A549 (cell line): ENCODE data around the gene SFT2D2. TPM values are rescaled to one million over a fixed set of nuclear protein-coding genes. Genes with fewer than 3 reads are reported as not detected.

Experiments used
- ATAC-seq, 2 experiments: fragments of 200-7000 bp in 1 of 2; fragments of >200 bp in 1 of 2; cut with Nextera tagmentation in 1 of 2; cut with Tn5 transposase in 1 of 2; 3 replicates each; pipeline versions ENCODE4 v1.8.0 to v1.9.1; 2018 to 2020; ENCODE audit warnings: mild to moderate bottlenecking in 1 of 2, moderate library complexity in 1 of 2
- CTCF ChIA-PET: fragments of 300-600 bp; sonication (Branson Sonifier 250); formaldehyde crosslinking; extraction: SDS; loops from one replicate; lab custom pipeline; 2021; ENCODE audit warnings: antibody characterized with exemption, inconsistent platforms; lab: Yijun Ruan, JAX
- POLR2A ChIA-PET: fragments of 350-600 bp; formaldehyde crosslinking; extraction: SDS; loops from one replicate; lab custom pipeline; 2021; ENCODE audit warnings: antibody characterized with exemption, inconsistent platforms; lab: Yijun Ruan, JAX
- DNase-seq, 2 experiments: peaks; one replicate each; pipeline versions ENCODE4 v3.0.0 to v3.0.0-alpha.2; 2011 to 2016; ENCODE audit warnings: low read depth in 1 of 2, low spot score in 1 of 2
- FAIRE-seq: peaks from 2 replicates; lab custom pipeline; 2011; peaks lifted over from hg19 to GRCh38; lab: Jason Lieb, UNC
- H3K27ac ChIP-seq, 2 experiments: fragments of >200 bp; sonication (Bioruptor Twin); formaldehyde crosslinking; 3 replicates each; pipeline ENCODE4 v1.5.1; 2016 to 2017
- H3K4me1 ChIP-seq: fragments of >200 bp; sonication (Bioruptor Twin); formaldehyde crosslinking; 3 replicates; pipeline ENCODE4 v1.6.1; 2016
- H3K4me2 ChIP-seq: fragments of >200 bp; sonication (Bioruptor Twin); formaldehyde crosslinking; 3 replicates; pipeline ENCODE4 v1.6.1; 2016
- H3K4me3 ChIP-seq: fragments of >200 bp; sonication (Bioruptor Twin); formaldehyde crosslinking; 3 replicates; pipeline ENCODE4 v1.5.1; 2016
- H3K9me3 ChIP-seq: fragments of >200 bp; sonication (Bioruptor Twin); formaldehyde crosslinking; 3 replicates; pipeline ENCODE4 v1.6.1; 2016
- BCL3 ChIP-seq: fragments of >200 bp; sonication (Bioruptor Twin); formaldehyde crosslinking; IDR thresholded peaks from 3 replicates; pipeline ENCODE4 v1.6.1; 2016
- CBX2 ChIP-seq: fragments of 200-600 bp; sonication (generic); IDR thresholded peaks from 2 replicates; pipeline ENCODE4 v1.6.1; 2016; ENCODE audit warnings: low read depth, mild to moderate bottlenecking, borderline replicate concordance
- CBX8 ChIP-seq: fragments of 200-600 bp; sonication (generic); IDR thresholded peaks from 2 replicates; pipeline ENCODE4 v1.6.1; 2016
- CEBPB ChIP-seq, 2 experiments: fragments of >200 bp in 1 of 2; sonication (Bioruptor Twin) in 1 of 2; formaldehyde crosslinking in 1 of 2; IDR thresholded peaks; 2 replicates each; pipeline ENCODE4 v1.6.1; 2012 to 2016
- EHF ChIP-seq: fragments of 250-450 bp; sonication (Bioruptor Pico); IDR thresholded peaks from 2 replicates; pipeline ENCODE4 v1.5.0; 2020; ENCODE audit warnings: mild to moderate bottlenecking
- EP300 ChIP-seq, 2 experiments: fragments of >200 bp; sonication (Bioruptor Twin); formaldehyde crosslinking; IDR thresholded peaks; 2 replicates in 1 of 2; 3 replicates in 1 of 2; pipeline ENCODE4 v1.6.1; 2016 to 2017
- FOSB ChIP-seq: fragments of 250-450 bp; sonication (Bioruptor Pico); IDR thresholded peaks from 2 replicates; pipeline ENCODE4 v1.5.0; 2020; ENCODE audit warnings: mild to moderate bottlenecking, moderate library complexity
- FOSL2 ChIP-seq, 2 experiments: fragments of 450-650 bp in 1 of 2; fragments of >200 bp in 1 of 2; sonication (Bioruptor Twin) in 1 of 2; formaldehyde crosslinking; IDR thresholded peaks; 2 replicates each; pipeline versions ENCODE4 v1.5.0 to v1.6.1; 2016 to 2020; ENCODE audit warnings: mild to moderate bottlenecking in 1 of 2, moderate library complexity in 1 of 2
- FOXS1 ChIP-seq: fragments of 250-450 bp; sonication (Bioruptor Pico); IDR thresholded peaks from 2 replicates; pipeline ENCODE4 v1.5.0; 2020; ENCODE audit warnings: mild to moderate bottlenecking, moderate library complexity
- GATA3 ChIP-seq: IDR thresholded peaks from 2 replicates; pipeline ENCODE4 v1.6.1; 2012; ENCODE audit warnings: borderline replicate concordance
- HOXA7 ChIP-seq: fragments of 250-450 bp; sonication (Bioruptor Pico); IDR thresholded peaks from 2 replicates; pipeline ENCODE4 v1.5.0; 2020; ENCODE audit warnings: mild to moderate bottlenecking, moderate library complexity
- JUN ChIP-seq, 2 experiments: fragments of >200 bp; sonication (Bioruptor Twin); formaldehyde crosslinking; IDR thresholded peaks; 2 replicates in 1 of 2; 3 replicates in 1 of 2; pipeline ENCODE4 v1.6.1; 2016 to 2017
- JUNB ChIP-seq: fragments of >200 bp; sonication (Bioruptor Twin); formaldehyde crosslinking; IDR thresholded peaks from 2 replicates; pipeline ENCODE4 v1.6.1; 2016
- NFE2L2 ChIP-seq: fragments of 150-350 bp; conservative IDR thresholded peaks from 2 replicates; pipeline ENCODE4 v1.6.1; 2014; ENCODE audit warnings: low read length
- NR3C1 ChIP-seq: fragments of >200 bp; sonication (Bioruptor Twin); formaldehyde crosslinking; IDR thresholded peaks from 3 replicates; pipeline ENCODE4 v1.6.1; 2017
- PBX3 ChIP-seq: IDR thresholded peaks from 2 replicates; pipeline ENCODE4 v1.6.1; 2012
- PHF8 ChIP-seq: fragments of 200-600 bp; sonication (generic); IDR thresholded peaks from 2 replicates; pipeline ENCODE4 v1.6.1; 2016; ENCODE audit warnings: low read depth, mild to moderate bottlenecking, antibody characterized with exemption, moderate library complexity, borderline replicate concordance
- POLR2A ChIP-seq: IDR thresholded peaks from 2 replicates; pipeline ENCODE4 v1.6.1; 2012; ENCODE audit warnings: mild to moderate bottlenecking, low read length
- POLR2AphosphoS2 ChIP-seq: conservative IDR thresholded peaks from 2 replicates; pipeline ENCODE4 v1.6.1; 2012; ENCODE audit warnings: low read length, improper control_type of control experiment, inconsistent platforms
- RARB ChIP-seq: fragments of 250-450 bp; sonication (Bioruptor Pico); IDR thresholded peaks from 2 replicates; pipeline ENCODE4 v1.8.0; 2021; ENCODE audit warnings: mild to moderate bottlenecking, moderate library complexity
- RCOR1 ChIP-seq: fragments of 150-350 bp; IDR thresholded peaks from 2 replicates; pipeline ENCODE4 v1.6.1; 2014; ENCODE audit warnings: antibody characterized with exemption, low read length, low read depth
- REST ChIP-seq: fragments of 200-600 bp; sonication (generic); IDR thresholded peaks from 2 replicates; pipeline ENCODE4 v1.6.1; 2016; ENCODE audit warnings: antibody characterized with exemption, mild to moderate bottlenecking, moderate library complexity
- RFX5 ChIP-seq: fragments of 450-650 bp; IDR thresholded peaks from 2 replicates; pipeline ENCODE4 v1.7.1; 2014; ENCODE audit warnings: antibody characterized with exemption, mild to moderate bottlenecking, moderate library complexity
- RNF2 ChIP-seq: fragments of 200-600 bp; sonication (generic); IDR thresholded peaks from 2 replicates; pipeline ENCODE4 v1.6.1; 2016; ENCODE audit warnings: low read depth, mild to moderate bottlenecking, antibody characterized with exemption, moderate library complexity, borderline replicate concordance
- TFCP2L1 ChIP-seq: fragments of 250-450 bp; sonication (Bioruptor Pico); IDR thresholded peaks from 2 replicates; pipeline ENCODE4 v1.5.0; 2021; ENCODE audit warnings: mild to moderate bottlenecking
- ZC3H11A ChIP-seq: fragments of 450-650 bp; IDR thresholded peaks from 2 replicates; pipeline ENCODE4 v1.6.1; 2014; ENCODE audit warnings: antibody characterized with exemption, mild to moderate bottlenecking
- ZFP36 ChIP-seq: fragments of 450-650 bp; IDR thresholded peaks from 2 replicates; pipeline ENCODE4 v1.6.1; 2014; ENCODE audit warnings: borderline replicate concordance; ENCODE audit not compliant: partially characterized antibody
- WGBS: methylation state at CpG from one replicate; pipeline ENCODE4 v1.1.6; 2017; ENCODE audit errors: missing lambda C conversion rate; 5-methylcytosine and 5-hydroxymethylcytosine counted together
- polyA plus RNA-seq, 4 experiments: library from polyadenylated mRNA; depleted of rRNA in 3 of 4; stranded (reverse); fragments of >200 nt; fragmentation: RNase III in 1 of 4; extraction: RNeasy Plus Mini Kit Qiagen cat#74134 plus additional on column Dnase treatment in 1 of 4; gene quantifications; 2 replicates in 3 of 4; 3 replicates in 1 of 4; pipeline ENCODE4 v1.2.3, GENCODE V29; 2011 to 2017

Gene SFT2D2
- polyA plus RNA-seq, 2 of the 4 experiments (the other 2 are of a cell fraction) = 12.8 to 40.1 TPM

- no peak for FAIRE-seq
- Histone ChIP-seq H3K4me2 (no peak overlapping the region), H3K4me1 (no peaks in the 10 kb centered on the region), H3K4me3 (no peak overlapping the region), H3K27ac (no peak overlapping the region), H3K9me3 (0 out of 3 replicates have a peak, but pooled peaks cover 9% of the 10 kb centered on the region)
- ChIA-PET CTCF (interaction anchor here (1.0 kb wide), 1 partner anchor 44 kb away, joined by 3 read pairs; no protein-coding TSS in a partner anchor), POLR2A (no interaction called here)
- no peak for TF ChIP-seq CBX8
- TF ChIP-seq NR3C1 = no peak
- TF ChIP-seq FOSB = no peak
- TF ChIP-seq GATA3 = no peak
- no peak for TF ChIP-seq RCOR1
- TF ChIP-seq FOXS1 (CRISPR knock-in tag) = no peak
- no peak for TF ChIP-seq BCL3
- TF ChIP-seq ZFP36 = no peak
- TF ChIP-seq TFCP2L1 (CRISPR knock-in tag) = no peak
- TF ChIP-seq RARB = no peak
- WGBS = 96% methylated on average over 1 of the region's 1 CpG
- DNase-seq = no peak
- ATAC-seq = no peak
Observed at GRCh38 chr1:168279253-168279652, 53.4 kb downstream of the SFT2D2 start.

GRCh38 chr1:168280296-168280927 lies 54.6 kb downstream of the SFT2D2 start, which contains the start of gene TBX19:
Gene TBX19 (plus strand): TSS chr1:168280877. CDS start chr1:168281091, 214 bp downstream.
- 85% methylated on average over 7 of the region's 7 CpGs for WGBS
- Histone ChIP-seq H3K9me3 (0 out of 3 replicates have a peak, but pooled peaks cover 9% of the 10 kb centered on the region), H3K4me1 (peaks cover 4% of the 10 kb centered on the region; the same call in 2 of the 3 replicates), H3K4me2 (no peak within 1 kb of the TSS), H3K4me3 (no peak within 1 kb of the TSS), H3K27ac (no peak within 1 kb of the TSS)
- DNase-seq (no peak), FAIRE-seq (no peak), ATAC-seq (no peak)
- TF ChIP-seq EP300 (IDR thresholded peaks at IDR 0.05) (no peak), RCOR1 (no peak), PBX3 (no peak), POLR2AphosphoS2 (no peak), CBX2 (no peak), JUNB (no peak), EHF (CRISPR knock-in tag) (no peak), HOXA7 (CRISPR knock-in tag) (no peak), NFE2L2 (no peak), REST (no peak), RARB (no peak), PHF8 (no peak), JUN (IDR thresholded peaks at IDR 0.05) (no peak), FOSL2 (IDR thresholded peaks at IDR 0.05) (no peak), FOSL2 (CRISPR knock-in tag; IDR thresholded peaks at IDR 0.05) (no peak), POLR2A (no peak), NR3C1 (no peak), RNF2 (no peak), RFX5 (no peak), CEBPB (IDR thresholded peaks at IDR 0.05) (no peak), ZC3H11A (no peak)
- ChIA-PET POLR2A (no interaction called here), CTCF (interaction anchor here (1.0 to 1.8 kb wide), 2 partner anchors 11 to 19 kb away, joined by 3 to 6 read pairs; no protein-coding TSS in a partner anchor)
